ENCODE results near the gene SULT1C3.

Gene SULT1C3

GRCh38 chr2:108309903-108310302 lies 70.1 kb downstream of the SULT1C3 start:
- DNase-seq = no peak
